ENCODE measurements around the gene PCBP4.

PCBP4 gene

GRCh38 chr3:51938780-51939425 is 28.4 kb downstream of the PCBP4 start:
- no peak overlapping the region for H3K4me3 ChIP-seq (ENCODE audit: low read depth, low read length)
- DNase-seq (ENCODE audit: low read depth), result no peak
- TF ChIP-seq, protein P1, sequence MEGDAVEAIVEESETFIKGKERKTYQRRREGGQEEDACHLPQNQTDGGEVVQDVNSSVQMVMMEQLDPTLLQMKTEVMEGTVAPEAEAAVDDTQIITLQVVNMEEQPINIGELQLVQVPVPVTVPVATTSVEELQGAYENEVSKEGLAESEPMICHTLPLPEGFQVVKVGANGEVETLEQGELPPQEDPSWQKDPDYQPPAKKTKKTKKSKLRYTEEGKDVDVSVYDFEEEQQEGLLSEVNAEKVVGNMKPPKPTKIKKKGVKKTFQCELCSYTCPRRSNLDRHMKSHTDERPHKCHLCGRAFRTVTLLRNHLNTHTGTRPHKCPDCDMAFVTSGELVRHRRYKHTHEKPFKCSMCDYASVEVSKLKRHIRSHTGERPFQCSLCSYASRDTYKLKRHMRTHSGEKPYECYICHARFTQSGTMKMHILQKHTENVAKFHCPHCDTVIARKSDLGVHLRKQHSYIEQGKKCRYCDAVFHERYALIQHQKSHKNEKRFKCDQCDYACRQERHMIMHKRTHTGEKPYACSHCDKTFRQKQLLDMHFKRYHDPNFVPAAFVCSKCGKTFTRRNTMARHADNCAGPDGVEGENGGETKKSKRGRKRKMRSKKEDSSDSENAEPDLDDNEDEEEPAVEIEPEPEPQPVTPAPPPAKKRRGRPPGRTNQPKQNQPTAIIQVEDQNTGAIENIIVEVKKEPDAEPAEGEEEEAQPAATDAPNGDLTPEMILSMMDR (IDR thresholded peaks at IDR 0.05; ENCODE audit: control insufficient read depth, extremely low read depth, insufficient read depth), result no peak

GRCh38 chr3:51937611-51938450 is 29.4 kb downstream of the PCBP4 start:
- TF ChIP-seq, protein P1 (IDR thresholded peaks at IDR 0.05; ENCODE audit: control insufficient read depth, extremely low read depth, insufficient read depth), result no peak
- H3K4me3 ChIP-seq (ENCODE audit: low read depth, low read length), result no peak overlapping the region
- DNase-seq (ENCODE audit: low read depth), result no peak

DNA sequence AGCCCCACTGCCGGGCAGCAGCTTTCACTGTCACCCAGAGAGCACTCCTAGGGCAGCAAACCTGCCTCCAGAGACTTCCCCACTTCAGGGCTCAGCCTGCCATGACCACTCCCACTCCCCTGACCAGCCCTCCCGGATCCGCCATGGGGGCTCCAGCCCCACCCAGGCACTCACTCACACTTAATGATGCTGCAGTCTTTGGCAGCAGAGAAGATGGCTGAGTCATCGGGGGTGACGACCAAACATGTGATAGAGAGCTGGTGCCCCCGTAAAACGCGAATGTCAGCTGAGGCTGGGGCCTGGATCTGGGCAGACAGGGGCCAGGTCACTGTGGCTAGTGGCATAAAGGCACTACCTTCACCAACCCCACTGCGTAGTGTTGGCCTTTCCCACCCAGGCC is 30.2 kb downstream of the PCBP4 start:
- TF ChIP-seq, protein P1 (IDR thresholded peaks at IDR 0.05; ENCODE audit: control insufficient read depth, extremely low read depth, insufficient read depth), result no peak
- H3K4me3 ChIP-seq (ENCODE audit: low read depth, low read length), result no peak overlapping the region
- DNase-seq (ENCODE audit: low read depth), result no peak

DNA sequence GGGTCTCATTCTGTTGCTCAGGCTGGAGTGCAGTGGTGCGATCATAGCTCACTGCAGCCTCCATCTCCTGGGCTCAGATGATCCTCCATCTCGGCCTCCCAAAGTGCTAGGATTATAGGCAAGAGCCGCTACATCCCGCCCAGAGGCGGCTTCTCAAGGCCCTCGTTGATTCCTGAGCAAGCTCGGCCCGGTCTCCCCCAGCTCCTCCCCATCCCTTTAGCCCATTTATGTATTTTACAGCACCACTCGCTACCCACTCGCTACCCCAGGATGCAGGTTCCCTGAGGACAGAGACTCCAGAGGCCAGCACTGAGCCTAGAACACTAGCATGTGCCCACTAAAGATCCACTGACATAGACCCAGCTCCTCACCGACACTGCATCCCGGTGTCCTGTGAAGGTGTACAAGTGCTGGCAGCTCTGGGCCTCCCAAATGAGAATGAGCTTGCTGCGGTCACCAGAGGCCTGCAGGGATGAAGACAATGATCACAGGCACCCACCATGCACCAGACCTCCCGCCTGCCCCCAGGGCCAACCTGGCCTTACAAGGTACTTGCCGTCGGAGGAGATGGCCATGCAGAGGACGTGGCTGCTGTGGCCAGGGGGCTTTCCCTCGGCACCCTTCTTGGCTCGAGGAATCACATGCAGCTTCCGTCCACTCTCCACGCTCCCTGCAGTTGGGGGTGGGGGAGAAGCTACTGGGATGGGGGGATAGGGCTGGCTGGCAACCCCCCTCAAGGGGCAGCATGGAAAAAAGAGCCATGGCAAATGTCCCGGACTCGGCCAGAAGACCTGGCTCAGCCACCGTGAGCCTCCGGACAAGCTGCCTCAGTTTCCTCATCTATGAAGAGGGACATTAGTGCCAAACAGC is 31.1 kb downstream of the PCBP4 start:
- no peak for DNase-seq (ENCODE audit: low read depth)
- H3K4me3 ChIP-seq (ENCODE audit: low read depth, low read length), result no peak overlapping the region
- TF ChIP-seq, protein P1 (IDR thresholded peaks at IDR 0.05; ENCODE audit: control insufficient read depth, extremely low read depth, insufficient read depth), result no peak

GRCh38 chr3:51934991-51935885 is 32.0 kb downstream of the PCBP4 start:
- H3K4me3 ChIP-seq (ENCODE audit: low read depth, low read length), result no peak overlapping the region
- TF ChIP-seq, protein P1 (IDR thresholded peaks at IDR 0.05; ENCODE audit: control insufficient read depth, extremely low read depth, insufficient read depth), result no peak
- DNase-seq (ENCODE audit: low read depth), result no peak
